Central memory CD8-positive, alpha-beta T cell (primary cell): ENCODE data around the gene NAP1L1.
A peak's percentile ranks its signal among the peaks of the same experiment; 100 is the strongest.

ENCODE experiments used
- ATAC-seq: fragments of 150-1000 bp; cut with Tn5 transposase; replicated peaks from 2 replicates; pipeline ENCODE4 v1.10.0; 2022; ENCODE audit warnings: mild to moderate bottlenecking, moderate FRiP score, moderate number of reproducible peaks; ENCODE audit not compliant: poor library complexity, severe bottlenecking; ENCODE audit errors: extremely low read depth
- DNase-seq, 2 donors: peaks; one replicate each; pipeline ENCODE4 v3.0.0; 2021; ENCODE audit warnings: low spot score in 2 of 2
- H3K27ac Mint-ChIP-seq: one replicate; pipeline ENCODE4 v1.8.0; 2022; ENCODE audit warnings: low read depth, mild to moderate bottlenecking, moderate library complexity, mixed read lengths
- H3K27me3 Mint-ChIP-seq: one replicate; pipeline ENCODE4 v1.8.0; 2022; ENCODE audit warnings: mixed read lengths
- H3K36me3 Mint-ChIP-seq: one replicate; pipeline ENCODE4 v1.8.0; 2022; ENCODE audit warnings: mild to moderate bottlenecking, moderate library complexity, mixed read lengths; ENCODE audit not compliant: insufficient read depth
- H3K4me1 Mint-ChIP-seq: one replicate; pipeline ENCODE4 v1.8.0; 2022; ENCODE audit warnings: mixed read lengths
- H3K4me3 Mint-ChIP-seq: one replicate; pipeline ENCODE4 v1.8.0; 2022; ENCODE audit warnings: mild to moderate bottlenecking, moderate library complexity, mixed read lengths
- H3K9me3 Mint-ChIP-seq: one replicate; pipeline ENCODE4 v1.8.0; 2022; ENCODE audit warnings: mixed read lengths

NAP1L1 gene

GRCh38 chr12:76031081-76031413, 53.4 kb downstream of the NAP1L1 start:
- peaks cover 25% of the 10 kb centered on the region for H3K4me1 Mint-ChIP-seq
- peak overlapping the region; percentile 93 for H3K4me3 Mint-ChIP-seq
- DNase-seq (no peak), ATAC-seq (peak; percentile 17)
- H3K9me3 Mint-ChIP-seq: no peaks in the 10 kb centered on the region
- peak overlapping the region; percentile 95 for H3K27ac Mint-ChIP-seq
- H3K27me3 Mint-ChIP-seq: no peaks in the 10 kb centered on the region
- H3K36me3 Mint-ChIP-seq: peaks cover 22% of the 10 kb centered on the region

DNA sequence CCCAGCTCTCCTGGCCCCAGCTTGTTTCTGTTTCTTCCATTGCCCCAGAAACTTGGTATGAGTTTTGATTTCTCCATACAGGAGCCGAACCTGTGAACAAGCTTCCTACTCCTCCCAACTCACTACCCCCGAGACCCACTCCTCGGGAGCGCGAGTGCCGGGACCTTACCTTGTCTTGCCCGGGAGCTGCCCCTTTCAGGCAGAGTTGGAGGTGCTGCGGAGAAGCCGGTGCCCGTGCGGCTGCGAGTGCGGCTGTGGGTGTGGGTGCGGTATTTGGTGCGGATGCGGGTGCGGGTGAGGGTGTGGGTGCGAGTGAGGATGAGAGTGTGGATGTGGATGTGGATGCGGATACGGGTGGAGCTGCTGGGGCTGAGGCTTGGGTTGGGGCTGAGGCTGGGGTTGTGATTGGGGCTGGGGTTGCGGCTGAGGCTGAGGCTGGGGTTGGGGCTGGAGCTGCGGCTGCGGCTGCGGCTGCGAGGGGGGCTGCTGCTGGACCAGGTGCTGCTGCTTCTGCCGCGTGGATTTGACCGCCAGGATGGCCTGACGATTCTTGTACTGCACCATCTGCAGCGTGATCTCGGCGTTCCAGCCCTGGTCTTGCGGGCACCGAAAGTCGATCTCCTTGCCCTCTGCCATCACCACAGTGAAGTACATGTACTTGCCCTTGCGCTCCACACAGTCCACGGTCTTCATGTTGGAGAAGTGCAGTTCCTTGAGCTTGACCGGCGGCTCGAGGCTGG, 54.0 kb downstream of the NAP1L1 start:
- peak; percentile 5 for ATAC-seq
- H3K27ac Mint-ChIP-seq: peak overlapping the region; percentile 95
- no peaks in the 10 kb centered on the region for H3K9me3 Mint-ChIP-seq
- peak; percentile 36 to 54 for DNase-seq
- peak overlapping the region; percentile 93 for H3K4me3 Mint-ChIP-seq
- no peaks in the 10 kb centered on the region for H3K27me3 Mint-ChIP-seq
- H3K36me3 Mint-ChIP-seq: peaks cover 22% of the 10 kb centered on the region
- peaks cover 25% of the 10 kb centered on the region for H3K4me1 Mint-ChIP-seq

DNA sequence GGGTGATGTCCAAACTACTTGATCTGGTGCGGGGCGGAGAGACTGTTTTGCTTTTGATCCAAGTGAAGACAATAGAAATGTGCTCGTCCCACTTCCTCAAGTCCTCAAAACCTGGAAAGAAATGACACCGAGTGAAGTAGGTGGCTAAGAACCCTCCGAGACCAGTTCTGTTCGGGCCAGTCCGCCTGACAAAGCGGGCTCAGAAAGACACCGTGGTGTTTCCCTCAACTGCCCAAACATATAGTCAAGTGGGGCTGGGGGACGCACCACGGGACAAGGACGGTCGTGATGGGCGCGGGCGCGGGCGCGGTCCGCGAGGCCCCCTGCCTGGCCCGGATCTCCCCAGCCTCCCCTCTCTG, 54.5 kb downstream of the NAP1L1 start:
- Mint-ChIP-seq H3K27me3 (no peaks in the 10 kb centered on the region), H3K27ac (peak overlapping the region; percentile 95), H3K9me3 (no peaks in the 10 kb centered on the region), H3K36me3 (peaks cover 22% of the 10 kb centered on the region), H3K4me3 (peak overlapping the region; percentile 93), H3K4me1 (peaks cover 25% of the 10 kb centered on the region)
- DNase-seq (no peak), ATAC-seq (no peak)

DNA sequence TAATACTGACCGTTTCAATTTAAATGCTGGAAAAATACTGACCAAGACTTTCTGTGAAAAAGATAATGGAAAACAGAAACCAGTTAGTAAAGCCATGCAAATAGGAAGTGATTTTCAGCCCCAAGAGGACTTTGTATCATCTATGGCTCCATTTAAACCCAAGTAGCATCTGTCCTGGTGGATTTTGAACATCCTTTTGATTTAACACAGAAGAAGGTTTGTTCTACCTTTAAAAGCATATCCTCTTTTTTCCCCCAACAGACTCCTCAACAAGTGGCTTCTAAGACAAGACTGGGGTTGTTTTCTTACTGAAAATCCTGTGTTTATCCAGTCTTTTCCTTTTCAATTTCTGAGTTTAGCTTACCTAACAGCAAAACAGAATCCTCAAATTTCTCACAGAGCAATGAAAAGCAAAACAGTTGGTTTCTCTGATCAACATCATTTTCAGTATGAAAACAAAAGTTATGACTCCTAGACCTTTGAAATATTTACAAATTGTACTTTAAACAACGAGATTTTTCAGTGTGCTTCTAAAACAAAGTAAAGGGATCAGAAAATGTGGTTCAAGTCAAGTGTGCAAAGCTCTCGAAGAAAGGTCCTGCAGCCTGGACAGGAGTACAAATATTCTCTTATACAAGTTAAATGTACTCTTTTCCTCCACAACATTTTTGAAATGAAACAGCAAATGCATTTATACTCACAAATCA, 55.8 kb downstream of the NAP1L1 start:
- Mint-ChIP-seq H3K27me3 (no peaks in the 10 kb centered on the region), H3K4me3 (no peak overlapping the region), H3K9me3 (no peaks in the 10 kb centered on the region), H3K36me3 (peaks cover 22% of the 10 kb centered on the region), H3K27ac (no peak overlapping the region), H3K4me1 (peaks cover 25% of the 10 kb centered on the region)
- no peak for ATAC-seq
- DNase-seq: no peak

GRCh38 chr12:76026643-76027063, 57.8 kb downstream of the NAP1L1 start:
- H3K4me1 Mint-ChIP-seq: peaks cover 12% of the 10 kb centered on the region
- ATAC-seq: no peak

GRCh38 chr12:76025601-76026575, 58.6 kb downstream of the NAP1L1 start:
- no peak overlapping the region for H3K27ac Mint-ChIP-seq
- no peak for ATAC-seq
- H3K27me3 Mint-ChIP-seq: no peaks in the 10 kb centered on the region
- DNase-seq: no peak
- peaks cover 16% of the 10 kb centered on the region for H3K4me1 Mint-ChIP-seq
- no peak overlapping the region for H3K4me3 Mint-ChIP-seq
- no peaks in the 10 kb centered on the region for H3K9me3 Mint-ChIP-seq
- peaks cover 12% of the 10 kb centered on the region for H3K36me3 Mint-ChIP-seq

More at GRCh38 chr12:76026643-76027063, 57.8 kb downstream of the NAP1L1 start:
- DNase-seq: no peak
- peaks cover 14% of the 10 kb centered on the region for H3K36me3 Mint-ChIP-seq
- H3K9me3 Mint-ChIP-seq: no peaks in the 10 kb centered on the region
- H3K4me3 Mint-ChIP-seq: no peak overlapping the region
- H3K27ac Mint-ChIP-seq: no peak overlapping the region
- H3K27me3 Mint-ChIP-seq: no peaks in the 10 kb centered on the region

DNA sequence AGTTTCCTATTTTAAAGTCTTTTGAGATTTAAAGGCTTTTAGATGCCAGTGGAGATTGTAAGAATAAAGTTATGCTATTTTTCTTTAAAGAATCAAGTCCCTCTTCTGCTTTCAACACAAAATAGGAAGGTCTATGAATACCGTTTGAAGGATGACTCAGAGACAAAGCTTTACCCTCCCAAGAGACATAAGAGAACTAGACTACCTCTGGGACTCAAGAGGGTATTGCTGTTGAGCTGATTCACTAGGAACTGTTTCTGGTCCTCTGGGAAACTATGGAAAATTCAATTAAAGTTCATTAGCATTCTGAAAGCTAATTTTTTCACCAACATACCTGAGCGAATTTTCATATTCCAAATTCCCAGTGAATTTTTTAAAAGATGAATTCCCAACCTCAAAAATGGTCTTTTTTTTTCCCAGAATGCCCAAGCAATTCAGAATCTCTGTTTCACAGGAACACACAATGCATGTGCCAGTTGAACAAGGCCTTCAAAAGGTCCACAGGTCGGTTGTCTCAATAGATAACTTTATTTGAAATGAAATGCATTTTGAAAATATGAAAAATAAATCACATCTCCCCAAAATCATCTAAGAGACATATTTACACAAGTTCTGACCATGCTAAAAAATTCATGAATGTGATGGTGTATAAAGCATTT, 59.4 kb downstream of the NAP1L1 start:
- DNase-seq: no peak
- no peak for ATAC-seq
- Mint-ChIP-seq H3K27me3 (no peaks in the 10 kb centered on the region), H3K4me3 (no peak overlapping the region), H3K9me3 (no peaks in the 10 kb centered on the region), H3K27ac (no peak overlapping the region), H3K4me1 (peaks cover 18% of the 10 kb centered on the region), H3K36me3 (peaks cover 12% of the 10 kb centered on the region)

DNA sequence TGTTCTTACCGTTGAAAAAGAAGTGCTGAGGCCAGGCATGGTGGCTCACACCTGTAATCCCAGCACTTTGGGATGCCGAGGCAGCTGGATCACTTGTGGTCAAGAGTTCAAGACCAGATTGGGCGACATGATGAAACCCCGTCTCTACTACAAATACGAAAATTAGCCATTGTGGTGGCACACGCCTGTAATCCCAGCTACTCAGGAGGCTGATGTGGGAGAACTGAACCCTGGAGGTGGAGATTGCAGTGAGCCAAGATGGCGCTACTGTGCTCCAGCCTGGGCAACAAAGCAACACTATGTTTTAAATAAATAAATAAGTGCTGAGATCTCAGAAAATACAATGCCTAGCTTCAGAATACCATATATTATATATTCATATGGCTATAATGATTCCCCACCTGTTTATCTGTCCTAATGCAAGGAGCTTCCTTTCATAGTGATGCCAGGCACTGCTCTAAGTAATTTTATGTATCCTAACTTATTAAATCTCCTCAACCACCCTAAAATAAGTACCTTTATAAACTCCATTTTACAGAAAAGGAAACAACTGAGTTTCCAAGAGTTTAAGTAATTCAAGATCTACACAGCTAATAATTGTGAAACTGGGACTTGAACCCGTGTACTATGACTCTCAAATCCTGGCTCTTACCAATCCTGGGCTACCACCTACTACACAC, 60.2 kb downstream of the NAP1L1 start:
- Mint-ChIP-seq H3K4me1 (peaks cover 19% of the 10 kb centered on the region), H3K27me3 (no peaks in the 10 kb centered on the region), H3K9me3 (no peaks in the 10 kb centered on the region), H3K27ac (no peak overlapping the region), H3K4me3 (no peak overlapping the region), H3K36me3 (peaks cover 10% of the 10 kb centered on the region)
- ATAC-seq (no peak), DNase-seq (no peak)

DNA sequence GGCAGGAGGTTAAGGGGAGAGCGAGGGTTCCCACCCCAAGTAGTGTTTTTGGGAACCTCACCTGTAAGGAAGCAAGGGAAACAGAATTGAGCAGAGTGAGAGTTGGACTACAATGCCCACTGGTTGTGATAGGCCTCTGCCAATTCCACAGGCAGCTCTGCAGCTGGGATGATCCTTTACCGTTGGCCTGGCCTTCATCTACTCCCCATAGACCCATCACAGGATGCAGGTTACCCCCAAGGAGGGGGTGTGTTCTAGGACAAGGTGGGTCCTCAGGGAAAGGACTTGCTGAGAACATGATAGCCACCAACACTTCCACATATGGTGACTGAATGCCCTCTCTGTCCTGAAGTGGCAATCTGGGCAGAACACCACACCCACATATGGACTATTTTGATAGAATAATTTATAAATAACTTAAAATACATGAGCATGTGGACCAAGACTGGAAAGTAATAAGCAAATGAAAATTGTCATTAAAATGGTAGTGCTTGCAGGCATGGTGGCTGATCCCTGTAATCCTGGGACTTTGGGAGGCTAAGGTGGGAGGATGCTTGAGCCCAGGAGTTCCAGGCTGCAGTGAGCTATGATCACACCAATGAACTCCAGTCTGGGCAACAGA, 61.3 kb downstream of the NAP1L1 start:
- peak overlapping the region; percentile 2 for H3K27ac Mint-ChIP-seq
- no peak overlapping the region for H3K4me3 Mint-ChIP-seq
- peaks cover 28% of the 10 kb centered on the region for H3K4me1 Mint-ChIP-seq
- ATAC-seq (no peak), DNase-seq (no peak)
- H3K36me3 Mint-ChIP-seq: peaks cover 11% of the 10 kb centered on the region
- no peaks in the 10 kb centered on the region for H3K27me3 Mint-ChIP-seq
- H3K9me3 Mint-ChIP-seq: no peaks in the 10 kb centered on the region

- H3K27me3 Mint-ChIP-seq: no peaks in the 10 kb centered on the region
- no peak for ATAC-seq
- H3K36me3 Mint-ChIP-seq: peaks cover 11% of the 10 kb centered on the region
- no peak overlapping the region for H3K4me3 Mint-ChIP-seq
- H3K27ac Mint-ChIP-seq: peak overlapping the region; percentile 2
- H3K4me1 Mint-ChIP-seq: peaks cover 29% of the 10 kb centered on the region
- no peak for DNase-seq
- no peaks in the 10 kb centered on the region for H3K9me3 Mint-ChIP-seq
Measured at GRCh38 chr12:76022506-76022905, 62.0 kb downstream of the NAP1L1 start.
